Vagina (tissue), 2 donors: ENCODE results near the gene PROSER2. TPM values are rescaled to one million over a fixed set of nuclear protein-coding genes. Genes with fewer than 3 reads are reported as not detected.

ENCODE experiments used
- DNase-seq, 2 donors: peaks; one replicate each; pipeline ENCODE4 v3.0.0-alpha.2; 2017; ENCODE audit errors: extremely low spot score in 2 of 2
- H3K27ac ChIP-seq: fragments of 200-600 bp; sonication (generic); one replicate; pipeline ENCODE4 v1.5.1; 2019
- H3K27me3 ChIP-seq: fragments of 200-600 bp; sonication (generic); one replicate; pipeline ENCODE4 v1.5.1; 2019
- H3K36me3 ChIP-seq, 2 donors: fragments of 200-600 bp; sonication (generic); one replicate each; pipeline ENCODE4 v1.5.1; 2017 to 2019
- H3K4me1 ChIP-seq: fragments of 200-600 bp; sonication (generic); one replicate; pipeline ENCODE4 v1.5.1; 2019
- H3K4me3 ChIP-seq, 2 donors: fragments of 200-600 bp; sonication (generic); 1 replicate in 1 of 2; 2 replicates in 1 of 2; pipeline ENCODE4 v1.5.1; 2016 to 2019
- H3K9me3 ChIP-seq: fragments of 200-600 bp; sonication (generic); one replicate; pipeline ENCODE4 v1.5.1; 2019
- CTCF ChIP-seq, 3 experiments: fragments of 450-650 bp in 2 of 3; fragments of 200-600 bp in 1 of 3; sonication (generic) in 1 of 3; IDR thresholded peaks; one replicate each; pipeline ENCODE4 v1.5.1; 2017 to 2019; ENCODE audit warnings: antibody characterized with exemption in 3 of 3, mild to moderate bottlenecking in 2 of 3, moderate library complexity in 2 of 3
- POLR2A ChIP-seq, 2 donors: fragments of 450-650 bp; IDR thresholded peaks; one replicate each; pipeline ENCODE4 v1.6.1; 2017; ENCODE audit warnings: antibody characterized with exemption in 2 of 2, mild to moderate bottlenecking in 2 of 2, moderate library complexity in 2 of 2
- POLR2AphosphoS5 ChIP-seq, 2 donors: sonication (generic); formaldehyde crosslinking; IDR thresholded peaks; one replicate each; pipeline ENCODE4 v1.9.0; 2017; ENCODE audit warnings: antibody characterized with exemption in 2 of 2, mild to moderate bottlenecking in 2 of 2, low read depth in 1 of 2; ENCODE audit not compliant: insufficient read depth in 1 of 2
- intact Hi-C: fragments of 100-400 bp; cut with DNase I; formaldehyde crosslinking; loops from one replicate; pipeline ENCODE4 v1.15.1; 2023
- total RNA-seq: library from RNA; depleted of rRNA; stranded (reverse); fragments of >200 nt; gene quantifications from one replicate; pipeline ENCODE4 v1.2.3, GENCODE V29; 2016

The PROSER2 gene
- total RNA-seq, 1 donor from 2014 or later = 8.1 TPM

GRCh38 chr10:11795101-11795920 lies 27.8 kb upstream of the PROSER2 start:
- Histone ChIP-seq H3K36me3 (no peaks in the 10 kb centered on the region), H3K4me3 (no peak overlapping the region), H3K27ac (no peak overlapping the region), H3K27me3 (no peaks in the 10 kb centered on the region), H3K4me1 (no peaks in the 10 kb centered on the region), H3K9me3 (no peaks in the 10 kb centered on the region)
- TF ChIP-seq CTCF (IDR thresholded peaks at IDR 0.05) (no peak), POLR2AphosphoS5 (IDR thresholded peaks at IDR 0.05; ENCODE audit: insufficient read depth in 1 of 2, low read depth in 1 of 2) (no peak), POLR2A (IDR thresholded peaks at IDR 0.05) (no peak)
- intact Hi-C loops = no loop called here
- DNase-seq = no peak

- Histone ChIP-seq H3K4me1 (no peaks in the 10 kb centered on the region), H3K9me3 (no peaks in the 10 kb centered on the region), H3K27me3 (no peaks in the 10 kb centered on the region), H3K4me3 (no peak overlapping the region), H3K27ac (no peak overlapping the region), H3K36me3 (no peaks in the 10 kb centered on the region)
- no peak for DNase-seq
- TF ChIP-seq POLR2AphosphoS5 (IDR thresholded peaks at IDR 0.05; ENCODE audit: insufficient read depth in 1 of 2, low read depth in 1 of 2) (no peak), CTCF (IDR thresholded peaks at IDR 0.05) (no peak), POLR2A (IDR thresholded peaks at IDR 0.05) (no peak)
- intact Hi-C loops = no loop called here
Observed at GRCh38 chr10:11796474-11796873, 26.7 kb upstream of the PROSER2 start.

- no peak for DNase-seq
- H3K4me3 ChIP-seq = no peak overlapping the region
- intact Hi-C loops = no loop called here
Observed at GRCh38 chr10:11797281-11797680, 25.9 kb upstream of the PROSER2 start.

GRCh38 chr10:11797847-11798633 lies 25.1 kb upstream of the PROSER2 start:
- intact Hi-C loops = no loop called here
- H3K27me3 ChIP-seq = no peaks in the 10 kb centered on the region
- TF ChIP-seq POLR2AphosphoS5 (IDR thresholded peaks at IDR 0.05; ENCODE audit: insufficient read depth in 1 of 2, low read depth in 1 of 2) (no peak), POLR2A (IDR thresholded peaks at IDR 0.05) (no peak)
- H3K4me1 ChIP-seq = no peaks in the 10 kb centered on the region
- H3K4me3 ChIP-seq = no peak overlapping the region
- H3K36me3 ChIP-seq = no peaks in the 10 kb centered on the region
- H3K9me3 ChIP-seq = no peaks in the 10 kb centered on the region
- no peak for DNase-seq
- H3K27ac ChIP-seq = no peak overlapping the region

More at GRCh38 chr10:11797281-11797680, 25.9 kb upstream of the PROSER2 start:
- Histone ChIP-seq H3K27me3 (no peaks in the 10 kb centered on the region), H3K27ac (no peak overlapping the region), H3K36me3 (no peaks in the 10 kb centered on the region), H3K4me1 (no peaks in the 10 kb centered on the region), H3K9me3 (no peaks in the 10 kb centered on the region)
- TF ChIP-seq POLR2A (IDR thresholded peaks at IDR 0.05) (no peak), POLR2AphosphoS5 (IDR thresholded peaks at IDR 0.05; ENCODE audit: insufficient read depth in 1 of 2, low read depth in 1 of 2) (no peak), CTCF (IDR thresholded peaks at IDR 0.05) (no peak)

- intact Hi-C loops = no loop called here
- Histone ChIP-seq H3K27me3 (no peaks in the 10 kb centered on the region), H3K4me3 (no peak overlapping the region), H3K9me3 (no peaks in the 10 kb centered on the region), H3K36me3 (no peaks in the 10 kb centered on the region), H3K4me1 (no peaks in the 10 kb centered on the region), H3K27ac (no peak overlapping the region)
- DNase-seq = no peak
- no peak for TF ChIP-seq POLR2A (IDR thresholded peaks at IDR 0.05)
- TF ChIP-seq CTCF (IDR thresholded peaks at IDR 0.05) = no peak
Observed at GRCh38 chr10:11798845-11799735, 24.1 kb upstream of the PROSER2 start.
